NOMO-1 treated with DMSO at 0.1 percent for 48 hours (cell line): ENCODE results near the gene ZNF653.
A peak's percentile ranks its signal among the peaks of the same experiment; 100 is the strongest.

ENCODE experiments used
- DNase-seq: peaks from one replicate; lab custom pipeline; 2025; ENCODE audit not compliant: unreplicated experiment; lab: John Stamatoyannopoulos, UW

The ZNF653 gene

GRCh38 chr19:11528551-11529341, 23.1 kb upstream of the ZNF653 start, which contains the start of gene ECSIT:
TSS of gene ECSIT (minus strand) at chr19:11529134. CDS start at chr19:11519170, 9,964 bp downstream.
- DNase-seq: peak; percentile 94

DNA sequence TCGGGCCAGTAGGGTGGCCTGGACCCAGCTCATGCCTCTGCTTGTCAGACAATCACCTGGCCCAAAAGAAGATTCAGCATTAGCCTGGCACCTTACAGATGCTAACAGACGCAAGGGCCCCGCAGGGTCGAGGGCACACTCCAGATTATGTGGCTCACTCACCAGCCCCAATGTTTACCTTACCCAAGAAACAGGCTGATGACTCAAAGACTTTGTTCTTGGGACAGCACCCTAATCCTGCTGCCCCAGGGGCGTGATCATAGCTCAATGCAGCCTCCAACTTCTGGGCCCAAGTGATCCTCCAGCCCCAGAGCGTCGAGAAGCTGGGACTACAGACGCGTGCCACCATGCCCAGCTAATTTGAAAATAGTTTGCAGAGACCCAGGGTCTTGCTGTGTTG, 13.5 kb upstream of the ZNF653 start:
- DNase-seq: no peak

DNA sequence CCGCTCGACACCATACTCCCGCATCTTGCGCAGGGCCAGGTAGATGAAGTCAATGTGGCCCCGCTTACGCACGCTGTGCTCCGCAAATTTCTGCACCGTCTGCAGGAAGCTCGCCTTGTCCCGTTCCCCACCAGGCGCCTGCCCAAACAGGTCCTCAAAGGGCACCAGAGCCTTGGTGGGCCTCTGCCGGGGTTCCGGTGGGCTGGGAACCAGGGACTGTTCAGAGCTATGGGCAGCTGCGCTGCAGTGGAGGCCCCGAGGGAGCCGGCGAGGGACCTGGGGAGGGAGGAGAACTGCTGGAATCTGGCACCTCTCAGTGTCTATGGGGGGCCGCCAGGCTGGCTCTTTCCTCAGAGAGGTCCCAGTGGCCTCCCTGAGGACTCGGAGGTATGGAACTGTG, 8.3 kb upstream of the ZNF653 start:
- no peak for DNase-seq

- no peak for DNase-seq
These were observed 4.8 kb upstream of the ZNF653 start for GRCh38 chr19:11510444-11510843.

GRCh38 chr19:11507370-11508078, 1.9 kb upstream of the ZNF653 start:
- no peak for DNase-seq

- no peak for DNase-seq
These were observed 1.3 kb upstream of the ZNF653 start for GRCh38 chr19:11506967-11507366.

DNA sequence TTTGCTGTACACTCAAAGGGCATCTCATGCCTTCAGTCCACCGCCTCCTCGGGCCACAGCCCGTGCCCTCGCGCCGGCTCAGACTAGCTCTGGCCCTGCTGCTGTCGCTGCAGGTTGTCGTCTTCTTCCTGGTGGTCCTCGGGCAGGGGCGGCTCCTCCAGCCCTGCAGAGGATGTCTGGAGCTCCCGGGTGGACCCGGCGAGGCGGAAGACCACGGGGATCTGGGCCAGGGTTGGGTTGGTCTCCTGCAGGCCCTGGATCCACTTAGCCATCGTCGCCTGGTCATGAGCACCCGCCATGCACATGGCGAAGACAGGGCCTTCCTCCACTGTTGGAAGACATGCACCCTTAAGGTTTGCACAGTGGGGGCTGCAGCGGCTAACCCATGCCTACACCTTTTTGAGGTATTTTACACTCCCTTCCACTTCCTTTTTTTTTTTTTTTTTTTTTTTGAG, 489 bp upstream of the ZNF653 start:
- no peak for DNase-seq

DNA sequence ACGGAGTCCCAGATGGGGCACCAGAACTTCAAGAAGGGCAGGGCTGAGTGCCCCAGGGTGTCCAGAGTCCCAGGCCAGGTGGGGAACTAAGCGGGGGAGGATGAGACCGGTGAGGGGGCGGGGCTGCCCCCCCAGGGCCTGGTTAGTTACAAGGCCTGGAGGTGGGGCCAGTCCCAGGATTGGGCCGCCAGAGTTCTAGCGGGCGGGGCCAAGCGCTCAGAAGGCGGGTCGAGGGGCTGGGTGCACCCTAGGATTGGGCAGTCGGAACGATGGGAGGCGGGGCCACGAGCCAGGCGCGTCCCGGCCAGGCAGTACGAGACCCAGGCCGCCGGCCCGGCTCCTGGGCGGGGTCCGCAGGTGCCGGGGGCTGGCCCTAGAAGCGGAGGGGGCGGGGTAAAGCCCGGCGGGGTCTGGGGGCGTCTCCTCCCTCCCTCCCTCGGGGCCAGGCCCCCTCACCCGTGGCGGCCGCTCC, 571 bp downstream of the ZNF653 start:
- peak; percentile 88 for DNase-seq

DNA sequence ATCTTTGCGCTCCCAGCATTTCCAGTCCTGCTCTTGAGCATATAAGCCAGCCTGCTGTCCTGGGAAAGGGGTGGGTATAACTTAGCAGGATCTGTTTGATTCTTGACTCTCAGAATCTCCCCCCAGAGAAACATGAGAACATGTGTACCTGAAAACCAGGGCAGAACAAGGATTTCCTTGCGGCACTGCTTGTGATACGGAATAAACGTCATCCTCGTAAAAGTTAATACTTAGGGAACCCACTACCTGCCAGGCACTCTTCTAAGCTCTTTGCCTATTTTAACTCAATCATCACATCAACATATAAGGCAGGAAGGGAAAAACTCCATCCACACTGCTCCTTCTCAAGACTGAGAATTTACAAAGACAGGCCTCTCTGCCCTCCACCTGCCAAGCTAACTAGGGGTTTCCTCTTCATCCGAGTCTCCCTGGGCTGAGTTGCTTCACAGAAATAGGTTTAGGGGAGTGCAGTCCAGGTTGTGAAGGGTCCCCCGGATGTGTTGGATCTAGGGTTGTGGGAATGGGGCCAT, 1.1 kb downstream of the ZNF653 start:
- DNase-seq: no peak

- no peak for DNase-seq
These were observed 5.7 kb downstream of the ZNF653 start for GRCh38 chr19:11499890-11500420.

DNA sequence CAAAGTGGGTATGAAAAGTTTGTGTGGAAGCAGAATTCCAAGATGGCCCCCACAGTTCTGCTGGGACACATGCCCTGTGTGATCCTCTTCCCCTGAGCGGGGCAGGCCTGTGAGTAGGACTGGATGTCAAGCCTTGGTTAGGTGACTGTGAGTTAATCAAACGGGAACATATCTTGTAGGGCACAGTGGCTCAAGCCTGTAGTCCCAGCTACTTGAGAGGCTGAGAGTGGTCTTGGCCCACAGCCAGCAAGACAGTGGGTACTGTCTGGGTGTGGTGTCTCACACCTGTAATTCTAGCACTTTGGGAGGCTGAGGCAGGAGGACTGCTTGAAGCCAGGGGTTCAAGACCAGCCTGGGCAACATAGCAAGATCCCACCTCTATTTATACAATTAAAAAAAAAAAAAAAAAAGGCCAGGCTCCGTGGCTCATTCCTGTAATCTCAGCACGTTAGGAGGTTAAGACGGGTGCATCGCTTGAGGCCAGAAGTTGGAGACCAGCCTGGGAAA, 6.4 kb downstream of the ZNF653 start:
- DNase-seq: no peak

DNA sequence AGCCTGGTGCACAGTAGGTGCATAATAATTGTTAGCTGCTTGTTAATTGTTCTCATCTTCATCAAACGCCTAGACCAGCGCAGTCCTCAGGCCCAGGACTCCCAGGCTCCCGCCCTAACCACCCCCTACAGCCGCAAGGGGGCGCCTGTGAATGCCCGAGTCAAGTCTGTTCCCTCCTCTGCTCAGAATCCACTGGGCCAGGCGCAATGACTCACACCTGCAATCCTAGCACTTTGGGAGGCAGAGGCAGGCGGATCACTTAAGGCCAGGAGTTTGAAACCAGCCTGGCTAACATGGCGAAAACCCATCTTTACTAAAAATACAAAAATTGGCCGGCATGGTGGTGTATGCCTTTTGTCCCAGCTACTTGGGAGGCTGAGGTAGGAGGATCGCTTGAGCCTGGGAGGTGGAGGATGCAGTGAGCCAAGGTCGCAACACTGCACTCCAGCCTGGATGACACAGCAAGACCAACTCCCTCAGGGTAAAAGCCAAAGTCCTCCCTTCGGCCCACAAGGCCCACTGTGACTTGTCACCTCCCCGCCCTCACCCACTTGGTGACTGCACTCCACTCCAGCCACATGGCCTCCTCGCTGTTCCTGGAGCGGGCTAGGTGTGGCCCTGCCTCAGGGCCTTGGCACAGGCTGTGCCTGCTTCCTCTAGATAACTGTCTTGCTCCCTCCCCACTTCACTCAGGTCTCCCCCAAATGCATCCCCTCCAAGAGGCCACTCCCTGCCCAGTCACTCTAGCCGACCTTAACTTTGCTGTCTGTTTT, 9.1 kb downstream of the ZNF653 start:
- peak; percentile 57 for DNase-seq

DNA sequence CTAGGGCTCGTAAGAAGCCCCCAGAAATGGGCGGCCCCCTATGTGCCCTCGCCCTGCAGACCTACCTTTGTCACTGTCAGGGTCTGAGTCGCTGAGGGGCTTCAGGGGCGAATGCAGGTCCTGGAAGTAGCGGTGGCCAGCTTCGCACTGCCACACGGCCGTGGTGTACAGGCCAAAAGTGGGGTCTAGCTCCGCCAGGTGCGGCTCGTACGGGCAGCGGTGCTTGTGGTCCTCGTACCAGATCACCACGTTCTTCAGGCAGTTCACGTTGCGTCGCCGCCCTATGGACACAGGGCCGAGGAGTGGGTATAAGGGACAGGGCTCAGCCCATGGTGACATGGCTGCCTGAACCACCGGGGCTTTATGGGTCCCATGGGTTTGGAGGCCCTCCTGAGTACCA, 9.8 kb downstream of the ZNF653 start:
- DNase-seq: no peak

GRCh38 chr19:11495481-11495880, 10.2 kb downstream of the ZNF653 start:
- DNase-seq: no peak

DNA sequence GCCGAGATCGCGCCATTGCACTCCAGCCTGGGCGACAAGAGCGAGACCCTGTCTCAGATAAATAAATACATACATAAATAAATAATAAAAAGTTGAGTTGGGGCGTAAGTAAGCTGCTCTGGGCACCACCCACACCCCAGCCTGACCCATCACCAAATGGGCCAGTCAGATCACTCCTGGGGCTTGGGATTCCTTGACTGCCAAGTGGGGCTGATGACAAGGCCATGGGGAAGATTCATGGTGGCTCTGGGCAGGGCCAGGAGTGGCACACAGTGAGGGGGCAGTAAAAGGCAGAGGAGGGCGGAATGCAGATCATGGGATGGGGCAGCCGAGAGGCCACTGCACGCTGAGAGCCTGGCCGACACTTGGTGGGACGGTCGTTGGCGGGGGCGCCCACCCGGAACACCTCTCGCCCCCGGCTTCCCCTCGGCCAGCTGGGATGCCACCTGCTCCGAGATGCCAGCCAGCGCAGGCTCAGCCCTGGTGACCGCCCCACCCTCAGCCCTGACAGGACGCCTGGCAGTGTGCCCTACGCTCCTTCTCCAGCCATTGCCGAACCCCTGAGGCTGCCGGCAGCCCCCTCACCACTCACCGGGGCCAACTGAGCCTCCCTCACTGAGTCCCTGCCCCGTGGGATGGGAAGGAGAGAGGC, 10.9 kb downstream of the ZNF653 start:
- DNase-seq: no peak

DNA sequence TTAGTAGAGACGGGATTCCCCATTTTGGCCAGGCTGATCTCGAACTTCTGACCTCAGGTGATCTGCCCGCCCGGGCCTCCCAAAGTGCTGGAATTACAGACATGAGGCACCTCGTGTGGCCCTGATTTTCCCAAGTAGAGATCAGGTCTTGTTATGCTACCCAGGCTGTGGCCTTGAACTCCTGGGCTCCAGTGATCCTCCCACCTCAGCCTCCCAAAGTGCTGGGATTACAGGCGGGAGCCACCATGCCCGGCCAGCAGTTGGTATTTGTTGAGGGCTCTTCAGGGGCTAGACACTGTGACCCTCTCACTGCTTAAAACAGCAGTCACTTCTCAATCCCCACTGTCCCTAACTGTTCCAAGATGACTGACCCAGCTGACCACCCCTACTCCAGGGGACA, 16.3 kb downstream of the ZNF653 start:
- no peak for DNase-seq

DNA sequence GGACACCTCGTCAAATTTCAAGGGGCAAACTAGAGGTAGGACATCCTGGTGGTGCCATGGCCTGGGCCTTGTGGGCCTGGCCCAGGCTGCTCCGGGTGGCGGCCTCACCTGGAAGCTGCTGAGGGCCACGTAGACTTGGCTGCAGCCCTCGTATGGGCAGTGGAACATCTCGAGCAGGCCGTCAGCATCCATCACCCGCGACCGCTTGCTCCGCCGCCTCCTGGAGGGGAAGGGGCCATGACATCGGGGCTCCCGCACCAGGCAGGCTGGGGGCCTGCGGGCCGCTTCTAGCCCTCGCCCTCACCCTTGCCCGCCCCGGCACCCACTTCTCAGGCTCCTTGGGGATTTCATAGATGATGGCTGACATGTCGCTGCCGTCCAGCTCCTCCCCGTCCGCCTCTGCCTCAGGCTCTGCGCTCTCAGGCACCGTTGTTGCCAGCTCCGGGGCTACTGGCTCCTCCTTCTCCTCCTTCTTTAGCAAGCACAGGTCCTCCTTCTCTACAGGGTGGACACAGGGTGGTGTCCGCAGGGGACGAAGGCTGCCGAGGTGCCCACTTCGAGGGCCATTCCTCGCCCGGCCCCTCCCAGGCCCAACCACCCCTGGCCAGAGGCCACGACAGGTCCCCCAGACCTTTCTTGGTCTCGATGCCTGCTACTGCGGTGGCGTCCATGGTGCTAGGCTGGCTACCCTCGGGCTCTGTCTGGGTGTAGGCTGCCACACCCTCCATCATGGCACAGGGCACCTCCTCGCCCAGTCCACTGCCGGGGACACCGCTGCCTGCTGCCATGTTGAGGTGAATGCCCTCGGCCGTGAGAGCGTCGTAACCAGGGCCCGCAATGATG, 18.8 kb downstream of the ZNF653 start:
- DNase-seq: no peak

DNA sequence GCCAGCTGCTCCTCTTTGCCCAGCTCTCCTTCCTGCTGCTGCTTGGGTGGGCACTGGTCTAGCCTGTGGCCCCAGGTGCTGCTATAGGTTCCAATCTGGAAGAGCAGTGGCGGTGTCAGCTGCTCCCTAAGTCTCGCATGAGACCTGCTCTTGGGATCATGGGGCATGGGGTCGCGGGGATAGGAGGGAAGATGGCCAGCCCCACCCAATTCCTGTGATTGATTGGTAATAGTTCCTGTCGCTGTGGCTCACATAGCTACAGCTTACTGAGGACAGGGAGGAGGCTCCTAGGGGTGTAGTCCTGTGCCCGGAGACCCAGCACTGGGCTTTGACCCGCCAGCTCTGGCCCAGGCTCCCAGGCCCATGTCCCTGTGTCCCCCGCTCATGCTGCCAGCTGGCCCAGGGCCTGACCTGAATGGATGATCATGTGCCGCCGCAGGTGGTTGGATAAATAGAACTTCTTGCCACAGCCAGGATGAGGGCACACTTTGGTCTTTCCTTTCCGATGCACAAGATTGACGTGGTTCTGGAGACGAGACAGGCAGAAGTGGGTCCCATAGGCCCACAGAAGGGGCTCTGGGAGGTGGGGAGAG, 20.3 kb downstream of the ZNF653 start:
- no peak for DNase-seq
